ENCODE measurements around the gene ID4.
A peak's percentile ranks its signal among the peaks of the same experiment; 100 is the strongest.

The ID4 gene, protein sequence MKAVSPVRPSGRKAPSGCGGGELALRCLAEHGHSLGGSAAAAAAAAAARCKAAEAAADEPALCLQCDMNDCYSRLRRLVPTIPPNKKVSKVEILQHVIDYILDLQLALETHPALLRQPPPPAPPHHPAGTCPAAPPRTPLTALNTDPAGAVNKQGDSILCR

DNA sequence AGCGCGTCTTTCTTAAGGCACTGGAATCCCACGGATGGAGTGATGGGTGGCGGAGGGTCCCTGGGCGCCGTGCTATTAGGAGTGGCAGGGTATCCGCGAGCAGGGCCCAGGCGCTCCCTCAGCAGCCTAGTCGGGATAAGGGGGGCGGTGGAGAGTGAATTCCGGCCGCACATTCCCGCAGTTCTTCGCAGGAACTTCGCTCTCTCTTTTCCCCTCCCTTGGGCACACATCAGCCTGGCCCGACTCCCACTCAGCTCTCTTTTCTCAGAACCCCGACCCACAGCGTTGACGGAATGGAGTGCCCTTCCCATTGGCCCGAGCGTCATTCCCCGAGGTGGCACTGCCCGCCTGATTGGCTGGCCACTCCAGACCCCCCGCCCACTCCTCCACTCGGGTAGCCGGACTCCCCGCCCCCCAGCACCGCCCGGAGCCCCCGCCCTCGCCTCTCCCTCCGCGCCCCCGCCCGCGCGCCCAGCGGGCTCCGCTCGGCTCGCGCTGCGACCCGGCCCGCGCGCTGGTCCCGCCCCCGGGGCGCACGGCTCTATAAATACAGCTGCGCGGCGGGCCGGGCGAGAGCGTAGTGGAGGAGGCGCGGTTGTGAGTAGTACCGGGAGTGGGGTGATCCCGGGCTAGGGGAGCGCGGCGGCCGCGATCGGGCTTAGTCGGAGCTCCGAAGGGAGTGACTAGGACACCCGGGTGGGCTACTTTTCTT, at the start of gene ID4:
ID4 (plus strand) TSS at position 572 of the 712 bp plus-strand sequence. CDS start 385 bp downstream, outside the sequence.
- DNase-seq: no peak

DNA sequence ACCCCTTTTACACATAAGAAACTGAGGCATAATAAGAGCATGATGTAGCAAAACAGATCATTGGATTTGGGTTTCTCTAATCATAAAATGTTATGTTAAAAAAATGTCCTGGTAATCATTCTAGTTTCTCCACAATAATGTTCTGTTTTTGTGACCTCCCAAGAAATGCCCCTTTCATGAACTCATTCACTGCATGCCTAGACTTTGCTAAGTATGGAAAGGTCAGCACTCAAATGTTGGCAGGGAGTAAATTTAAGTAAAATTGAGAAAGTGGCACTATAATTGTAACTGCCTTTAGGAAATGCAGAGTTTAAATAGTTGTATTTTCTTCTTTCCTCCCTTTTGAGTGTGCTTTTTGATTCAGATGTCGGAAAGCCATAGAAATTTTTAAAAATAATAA, 48.5 kb upstream of the ID4 start:
- DNase-seq: no peak

DNA sequence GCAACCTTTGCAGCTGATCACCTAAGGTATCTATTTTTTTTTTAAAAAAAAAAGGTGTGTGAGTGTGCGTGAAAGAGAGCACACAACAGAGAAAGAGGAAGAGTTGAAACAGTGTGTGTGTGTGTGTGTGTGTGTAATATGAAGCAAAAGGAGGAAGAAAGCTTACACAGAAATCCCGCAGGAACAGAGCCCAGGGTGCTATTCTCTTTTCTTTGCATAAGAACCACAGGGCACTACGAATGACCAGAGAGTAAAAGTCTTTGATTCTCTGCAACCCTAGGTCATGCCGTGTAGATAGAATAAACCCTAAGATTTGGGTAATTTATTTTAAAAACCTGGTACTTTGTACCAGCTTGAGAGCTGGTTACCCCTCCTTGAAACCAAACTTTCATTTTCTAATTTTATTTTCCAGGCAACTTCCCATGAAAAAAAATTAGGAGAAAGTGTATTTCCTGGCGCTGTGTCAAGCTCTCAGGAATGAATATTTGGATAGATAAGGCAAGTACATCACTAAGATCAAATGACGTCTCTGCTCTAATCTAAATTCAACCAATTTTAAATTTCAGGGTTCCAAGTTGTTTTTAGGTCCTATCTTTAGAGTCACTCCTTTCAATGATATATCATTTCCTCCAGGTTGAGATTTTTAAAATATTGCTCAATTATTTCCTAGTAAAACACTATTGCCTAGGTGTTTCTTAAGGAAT, 47.9 kb upstream of the ID4 start:
- DNase-seq: no peak

DNA sequence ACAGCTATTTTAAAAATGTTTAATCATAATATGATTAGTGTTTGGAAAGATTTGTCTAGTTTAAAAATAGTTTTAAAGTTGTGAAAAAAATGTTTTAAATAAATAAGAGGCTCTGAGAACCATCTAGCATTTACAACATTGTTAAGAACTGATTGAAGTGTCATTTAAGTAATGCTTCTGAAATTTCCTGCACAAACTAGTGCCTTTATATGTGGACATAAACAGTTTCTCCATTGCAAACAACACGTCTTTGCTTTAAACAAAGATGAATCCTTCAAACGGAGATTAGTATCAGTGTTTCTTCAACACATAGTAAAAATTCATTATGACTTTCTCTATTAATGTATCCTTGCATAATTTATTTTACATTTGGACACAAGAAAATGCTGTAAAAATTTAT, 45.9 kb upstream of the ID4 start:
- DNase-seq: no peak

DNA sequence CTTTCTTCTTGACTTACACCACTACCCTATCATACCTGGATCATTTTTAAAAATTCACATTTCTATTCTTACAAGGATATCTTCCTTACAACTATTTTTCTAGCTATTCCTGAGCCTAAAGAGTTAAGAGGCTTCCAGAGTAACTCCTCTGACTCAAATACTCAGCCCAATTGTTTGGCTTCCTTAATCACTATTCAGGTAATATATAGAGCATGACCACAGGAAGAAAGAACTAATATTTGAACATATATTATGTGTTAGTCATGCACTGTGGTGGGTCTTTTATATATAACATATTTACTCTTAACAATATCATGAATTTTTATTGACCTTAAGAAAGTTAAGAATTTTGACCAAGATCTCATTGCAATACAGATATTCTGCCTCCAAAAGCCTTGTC, 42.0 kb upstream of the ID4 start:
- no peak for DNase-seq

DNA sequence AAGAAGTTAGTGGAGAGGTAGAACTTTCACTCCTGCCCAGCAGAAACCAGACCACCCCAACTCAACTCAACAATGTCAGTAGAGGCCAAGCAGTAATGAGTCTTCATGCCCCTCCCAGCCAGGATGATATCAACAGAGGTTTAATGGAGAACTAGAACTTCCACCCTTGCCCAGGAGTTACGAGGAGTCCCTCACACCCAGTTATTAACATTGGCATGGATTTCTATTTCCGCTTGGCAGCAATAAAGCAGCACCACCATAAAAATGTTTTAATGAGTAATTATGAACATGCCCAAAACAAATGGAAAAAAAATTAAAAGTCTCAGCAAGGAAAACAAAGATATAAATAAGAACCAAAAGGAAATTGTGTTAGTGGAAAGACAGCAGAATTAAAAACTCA, 40.7 kb upstream of the ID4 start:
- no peak for DNase-seq

DNA sequence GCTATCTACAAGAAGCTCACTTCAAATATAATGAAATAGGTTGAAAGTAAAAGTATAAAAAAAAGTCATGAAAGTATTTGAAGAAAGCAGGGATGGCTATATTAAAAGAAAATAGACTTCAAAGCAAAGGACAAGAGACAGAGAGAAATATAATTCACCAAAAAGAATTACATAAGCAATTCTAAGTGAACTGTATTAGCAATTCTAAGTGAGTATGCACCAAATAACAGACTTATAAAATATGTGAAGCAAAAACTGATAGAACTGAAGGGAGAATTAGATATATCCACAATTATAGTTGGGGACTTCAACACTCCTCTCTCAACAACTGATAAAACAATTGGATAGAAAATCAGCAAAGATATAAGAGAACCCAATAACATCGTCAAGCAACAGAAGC, 38.8 kb upstream of the ID4 start:
- no peak for DNase-seq

DNA sequence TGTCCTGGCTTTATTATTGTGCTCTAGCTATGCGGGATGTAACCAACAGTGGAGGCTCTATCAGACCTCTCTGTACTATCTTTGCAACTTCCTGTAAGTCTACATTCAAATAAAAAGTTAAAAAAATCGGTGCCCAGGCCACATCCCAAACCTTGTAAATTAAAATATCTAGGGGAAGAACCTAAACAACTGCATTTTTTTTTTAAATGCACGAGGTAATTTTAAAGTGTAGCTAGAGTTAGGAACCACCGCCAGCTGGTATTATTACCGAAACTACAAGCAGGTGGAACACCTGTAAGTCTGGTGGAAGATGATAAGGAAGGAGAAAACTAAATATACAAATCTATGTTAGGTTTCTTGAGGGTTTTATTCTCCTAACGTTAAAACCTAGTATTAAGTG, 34.5 kb upstream of the ID4 start:
- DNase-seq: no peak

DNA sequence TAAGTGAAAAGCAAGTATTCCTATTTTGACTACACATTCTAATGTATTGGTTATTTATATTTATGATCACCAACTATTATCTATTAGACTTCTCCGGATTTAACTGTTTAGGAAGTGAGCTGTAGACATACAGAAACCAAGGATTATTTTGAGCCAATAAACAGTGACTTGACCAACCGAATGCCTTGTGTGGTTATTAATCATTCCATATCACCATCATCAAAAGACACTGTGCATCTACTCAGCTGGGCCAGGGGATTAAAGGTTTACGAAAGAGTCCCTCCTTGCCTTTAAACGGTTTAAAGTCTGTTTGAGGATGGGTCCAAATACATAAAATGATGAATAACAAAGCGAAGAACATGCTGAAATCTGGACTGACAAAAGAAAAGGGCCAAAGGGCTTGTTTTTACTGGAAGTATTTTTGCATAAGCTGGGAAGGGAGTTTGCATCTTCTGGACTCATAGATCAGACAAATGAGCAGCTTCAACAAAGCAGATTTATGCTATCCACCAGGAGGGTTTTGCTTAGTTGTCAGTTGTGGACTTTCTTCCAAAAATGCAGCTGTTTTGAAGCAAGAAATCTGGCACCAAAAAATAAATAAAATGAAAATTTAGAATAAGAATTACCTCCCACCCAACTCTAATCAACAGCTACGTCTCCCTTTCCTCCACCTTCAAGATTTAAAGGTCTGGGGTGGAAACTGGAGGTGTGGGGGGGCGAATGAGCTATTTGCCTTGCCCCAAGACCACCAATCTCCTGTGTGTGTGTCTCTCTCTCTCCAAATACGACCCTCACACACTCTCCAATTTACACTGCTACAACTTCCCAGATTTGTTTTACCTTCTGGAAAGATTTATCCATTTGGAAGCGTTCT, 33.6 kb upstream of the ID4 start:
- DNase-seq: no peak

DNA sequence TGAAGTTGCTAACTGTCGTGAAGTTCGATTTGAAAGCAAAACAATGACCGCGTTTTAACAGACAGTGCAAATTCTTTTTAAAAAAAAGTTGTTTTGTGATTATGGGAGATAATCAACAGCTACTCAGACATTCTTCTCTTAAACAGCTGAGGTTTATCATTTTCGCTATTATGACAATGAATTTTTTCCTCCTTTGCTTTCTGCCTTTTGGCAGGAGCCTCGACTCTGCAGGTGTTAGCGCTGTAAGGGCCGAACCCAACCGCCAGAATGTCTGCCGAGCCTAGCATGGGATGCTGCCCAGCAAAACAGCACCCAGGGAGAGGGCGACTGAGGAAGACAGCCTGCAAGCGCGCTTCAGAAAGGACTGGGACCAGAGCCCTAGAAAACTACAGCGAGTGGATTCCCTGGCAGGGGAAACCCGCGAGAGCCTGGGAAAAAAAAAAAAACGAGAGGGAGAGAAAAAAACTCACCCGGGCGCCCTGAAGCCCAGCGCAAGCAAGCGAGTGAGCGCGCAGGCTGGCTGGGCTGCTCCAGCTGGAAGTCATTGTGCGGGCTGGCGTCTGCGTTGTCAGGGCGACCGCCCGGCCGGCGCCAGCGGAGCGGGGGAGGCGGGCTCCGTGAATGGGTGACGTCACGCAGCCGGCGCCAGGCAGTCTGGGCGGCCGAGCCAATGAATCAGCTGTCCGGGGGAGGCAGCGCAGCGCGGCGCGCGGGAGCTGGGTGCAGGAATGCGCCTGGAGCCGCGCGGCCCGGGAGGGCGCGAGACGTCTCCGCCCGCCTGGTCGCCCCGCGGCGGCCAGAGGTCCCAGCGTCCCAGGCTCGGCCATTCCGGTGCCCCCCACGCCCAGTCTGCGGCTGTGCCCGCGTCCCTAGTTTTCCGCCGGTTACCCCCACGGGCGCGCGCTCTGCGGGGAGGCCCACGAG, 32.7 kb upstream of the ID4 start:
- peak; percentile 56 to 76 for DNase-seq

DNA sequence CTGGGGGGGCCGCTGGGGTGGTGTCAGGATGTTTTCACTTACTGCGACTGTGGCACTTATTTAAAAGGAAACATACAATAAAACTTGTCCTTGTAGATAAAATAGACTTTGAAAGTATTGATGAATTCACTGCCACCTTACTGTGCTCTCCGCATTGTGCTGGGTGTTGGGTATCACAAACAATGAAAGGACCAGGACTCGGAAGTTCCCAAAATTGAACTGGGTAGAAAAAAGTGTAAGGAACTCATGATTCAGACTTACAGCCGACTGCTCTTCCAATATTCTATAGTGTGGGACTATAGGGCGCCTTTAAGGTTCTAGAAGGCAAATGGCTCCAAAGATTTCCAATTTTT, 32.1 kb upstream of the ID4 start:
- no peak for DNase-seq

DNA sequence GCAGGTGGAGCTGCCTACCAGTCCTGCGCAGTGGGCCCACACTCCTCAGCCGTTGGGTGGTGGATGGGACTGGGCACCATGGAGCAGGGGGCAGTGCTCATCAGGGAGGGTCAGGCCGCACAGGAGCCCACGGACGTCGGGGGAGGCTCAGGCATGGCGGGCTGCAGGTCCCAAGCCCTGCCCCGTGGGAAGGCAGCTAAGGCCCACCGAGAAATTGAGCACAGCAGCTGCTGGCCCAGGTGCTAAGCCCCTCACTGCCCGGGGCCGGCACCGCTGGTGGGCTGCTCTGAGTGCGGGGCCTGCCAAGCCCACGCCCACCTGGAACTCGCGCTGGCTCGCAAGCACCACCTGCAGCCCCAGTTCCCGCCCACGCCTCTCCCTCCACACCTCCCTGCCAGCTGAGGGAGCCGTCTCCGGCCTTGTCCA, 30.2 kb upstream of the ID4 start:
- no peak for DNase-seq

DNA sequence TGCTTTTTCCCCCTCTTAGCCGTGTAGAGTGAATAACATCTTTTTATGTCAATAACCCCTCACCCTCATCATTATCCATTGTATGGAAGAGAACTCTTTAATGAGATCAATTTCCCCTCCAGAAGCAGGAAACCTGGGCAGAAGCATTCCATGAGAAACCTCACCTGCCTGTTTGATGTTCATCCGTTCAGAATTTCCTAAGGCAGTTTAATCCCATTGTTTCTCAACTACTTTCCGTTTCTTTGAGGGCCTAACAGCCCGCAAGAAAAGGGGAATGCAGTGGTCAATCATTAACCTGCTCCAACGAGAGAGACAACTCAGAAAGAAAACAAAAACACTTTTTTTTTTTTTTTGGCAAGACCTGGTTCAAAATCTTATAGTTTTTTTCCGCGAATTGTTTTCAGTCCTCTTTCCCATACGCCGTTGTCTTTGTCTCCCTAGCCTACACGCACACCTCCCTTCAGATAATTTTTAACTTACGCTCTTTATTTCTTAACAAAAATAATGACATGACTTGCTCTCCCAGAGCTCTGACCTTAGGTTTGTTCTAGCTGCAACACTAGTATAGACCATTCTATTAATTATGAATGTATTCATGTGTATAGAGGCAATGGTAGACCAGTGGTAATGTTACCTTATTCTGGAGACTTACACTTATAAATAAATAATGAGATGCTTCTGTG, 25.6 kb upstream of the ID4 start:
- no peak for DNase-seq

DNA sequence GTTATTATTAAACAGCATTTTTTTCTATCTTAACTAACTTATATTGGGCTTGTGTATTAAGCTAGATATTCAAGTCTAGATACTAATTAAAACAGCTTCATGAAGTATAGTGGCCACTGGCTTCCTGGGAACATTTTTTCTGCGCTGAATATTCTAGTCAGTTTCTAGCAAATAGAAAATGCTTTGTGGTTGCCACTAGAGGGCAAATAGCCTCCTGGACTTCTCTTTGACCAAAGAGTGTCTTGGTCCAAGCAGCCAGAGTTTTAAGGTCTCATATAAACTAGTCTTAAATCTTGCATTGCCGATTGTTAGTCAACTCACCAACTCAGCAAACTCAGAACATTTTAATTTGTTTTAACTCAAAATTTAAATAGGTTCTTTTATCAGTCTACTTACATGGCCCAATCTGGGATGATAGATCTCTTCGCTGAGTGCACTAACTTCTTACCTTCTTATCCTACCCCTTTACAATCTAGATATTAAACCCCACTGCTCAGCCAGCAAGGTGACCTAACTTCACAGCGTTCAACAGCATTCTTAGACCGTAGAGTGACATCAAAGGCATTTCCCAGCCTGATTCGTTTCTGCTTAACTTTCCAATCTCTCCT, 24.6 kb upstream of the ID4 start:
- DNase-seq: peak; percentile 0 to 5

DNA sequence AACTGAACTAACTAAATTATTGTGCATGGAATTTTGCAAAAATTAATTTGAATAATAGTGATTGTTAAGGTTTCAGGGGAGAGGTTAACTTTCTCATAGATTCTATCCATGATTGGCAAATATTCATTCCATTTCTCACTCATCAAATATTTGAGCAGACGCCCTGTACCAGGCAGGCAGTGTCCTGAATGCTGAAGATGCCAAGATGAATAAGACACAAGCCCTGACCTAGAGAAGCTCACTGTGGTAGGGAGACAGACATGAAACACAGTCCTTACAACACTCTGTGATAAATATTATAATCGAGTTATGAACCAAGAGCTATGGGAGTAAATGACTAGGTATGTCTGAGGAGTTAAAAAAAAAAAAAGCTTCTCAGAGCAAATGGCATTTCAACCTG, 18.4 kb upstream of the ID4 start:
- no peak for DNase-seq

DNA sequence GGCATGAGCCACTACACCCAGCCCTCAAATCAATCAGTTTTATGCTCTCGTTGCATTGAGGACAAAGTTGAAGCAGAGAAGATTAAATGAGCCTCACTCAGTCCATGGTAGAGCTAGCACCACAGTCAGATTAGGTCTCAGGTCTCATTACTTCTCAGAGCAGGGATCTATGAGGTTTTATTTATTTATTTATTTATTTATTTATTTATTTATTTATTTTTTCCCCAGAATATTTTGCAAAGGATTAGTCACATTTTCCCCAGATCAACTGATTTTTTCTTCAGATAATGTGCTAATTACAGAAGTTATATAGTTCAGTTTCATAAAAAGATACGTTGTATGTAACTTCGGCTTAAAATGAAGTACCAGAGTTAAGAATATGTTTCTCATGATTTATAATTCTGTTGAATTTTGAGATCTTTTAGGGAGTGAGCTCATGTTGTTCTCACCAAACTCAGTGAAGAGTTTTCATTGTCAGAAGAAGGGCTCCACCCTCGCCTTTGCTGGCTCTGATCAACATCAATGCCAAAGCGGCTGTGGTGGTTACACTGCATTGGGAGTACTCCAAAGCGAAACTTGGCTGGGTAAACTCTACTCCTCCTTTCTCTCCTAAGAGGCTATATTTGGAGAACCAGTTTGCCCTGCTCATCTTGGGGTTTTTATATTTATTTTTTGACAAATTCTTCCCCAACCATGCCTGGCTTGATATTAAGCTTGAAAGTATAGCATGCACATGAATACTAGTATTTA, 12.9 kb upstream of the ID4 start:
- no peak for DNase-seq

DNA sequence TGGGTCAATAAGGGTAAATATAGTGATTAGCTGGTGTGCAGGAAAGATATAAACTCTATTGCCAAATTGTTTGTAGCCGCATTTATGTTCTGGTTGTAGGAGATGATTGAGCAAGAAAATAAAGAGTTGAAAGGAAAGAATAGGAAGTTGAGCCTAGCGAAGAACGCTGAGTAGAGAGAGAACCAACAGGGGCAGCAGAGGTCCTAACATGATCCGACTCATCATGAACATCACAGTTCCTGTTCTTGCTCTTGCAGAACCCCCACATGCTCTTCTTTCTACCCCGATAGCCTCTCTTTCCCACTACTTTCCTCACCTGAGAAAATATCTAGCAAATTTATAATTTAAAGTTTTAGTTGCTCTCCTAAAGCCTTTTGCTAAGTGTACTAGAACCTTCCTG, 9.9 kb upstream of the ID4 start:
- no peak for DNase-seq

DNA sequence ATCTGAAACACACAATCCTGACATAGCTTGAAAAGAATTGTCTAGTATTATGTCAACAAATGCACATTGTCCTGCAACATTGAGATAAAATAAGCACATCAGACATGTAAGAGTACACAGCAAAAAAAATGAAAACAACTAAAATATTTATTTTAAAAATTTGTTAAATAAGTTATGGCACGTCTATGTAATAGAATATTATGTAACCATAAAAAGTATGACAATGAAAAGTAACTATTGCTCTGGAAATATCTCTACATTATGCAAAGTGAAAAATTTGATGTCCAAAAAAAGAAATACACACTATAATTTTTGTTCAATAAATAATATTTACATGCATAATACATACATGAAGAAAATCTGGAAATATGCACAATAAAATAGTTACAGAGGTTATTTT, 9.3 kb upstream of the ID4 start:
- DNase-seq: no peak

DNA sequence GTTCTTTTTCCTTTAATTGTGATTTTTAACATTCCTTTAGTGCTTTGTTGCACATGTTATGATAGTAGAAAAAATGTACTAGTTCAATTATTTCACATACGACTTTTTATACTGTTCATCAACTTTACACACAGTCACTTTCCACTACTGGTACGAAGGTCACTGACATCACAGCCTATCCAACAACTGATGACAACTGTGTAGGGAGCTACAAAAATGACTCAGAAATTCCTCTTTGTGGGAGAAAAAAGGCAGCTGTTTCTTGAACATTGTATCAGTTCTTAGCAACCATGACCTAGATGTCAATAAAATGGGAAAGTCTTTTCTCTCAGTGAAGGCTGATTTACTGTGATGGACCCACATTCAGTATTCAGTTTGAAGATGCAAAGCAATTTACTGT, 7.0 kb upstream of the ID4 start:
- DNase-seq: no peak

DNA sequence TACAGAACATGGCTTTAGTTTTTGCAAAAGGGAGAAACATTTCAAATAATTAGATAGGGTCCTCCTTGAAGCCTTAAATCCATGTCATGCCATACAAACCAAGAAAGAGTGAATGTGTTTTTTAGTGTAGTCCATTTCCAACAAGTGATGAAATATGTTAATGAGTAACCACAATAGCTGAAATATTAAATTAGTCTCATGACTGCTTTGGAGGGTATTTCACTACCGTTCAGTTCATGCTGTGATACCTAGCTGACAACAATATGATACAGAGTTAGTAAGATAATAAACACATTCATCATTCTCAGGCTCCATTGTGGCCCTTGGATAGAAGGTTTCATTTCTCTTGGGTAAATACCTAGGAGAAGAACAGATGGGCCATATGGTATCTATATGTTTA, 5.8 kb upstream of the ID4 start:
- DNase-seq: no peak

DNA sequence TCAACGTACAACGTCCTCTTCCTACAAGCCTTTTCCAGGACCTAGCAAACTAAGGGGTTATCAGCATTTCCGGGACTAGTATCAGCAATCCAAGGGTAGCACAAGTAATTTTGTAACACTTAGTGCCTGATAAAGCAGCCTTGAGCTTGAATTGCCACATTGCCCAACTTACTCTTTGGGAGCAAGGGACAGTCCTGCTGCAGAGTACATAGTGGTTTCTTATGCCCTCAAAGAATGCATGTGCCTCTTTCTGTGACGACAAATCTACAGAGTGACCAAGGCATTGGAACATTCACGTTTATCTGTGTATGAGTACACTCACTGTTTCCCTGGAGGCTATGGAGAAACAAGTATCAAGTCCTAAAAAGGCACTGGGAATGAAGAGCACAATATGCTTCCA, 3.2 kb upstream of the ID4 start:
- DNase-seq: no peak

Measured in inflammatory macrophage treated with lipopolysaccharide for 1 hour (primary cell).